Smooth muscle cell (in vitro differentiated cells): ENCODE data around the gene FAM131C. TPM values are rescaled to one million over a fixed set of nuclear protein-coding genes. Genes with fewer than 3 reads are reported as not detected.
"Not testable (repeated sequence)": the region's sequence is repeated elsewhere in the genome, so short reads cannot be mapped to it uniquely, and the experiment has no call there.

Source experiments
- DNase-seq: peaks from one replicate; lab custom pipeline; 2025; ENCODE audit not compliant: unreplicated experiment; lab: John Stamatoyannopoulos, UW
- H2AFZ ChIP-seq: fragments of 200-600 bp; sonication (generic); 2 replicates; pipeline ENCODE4 v1.6.0; 2016; ENCODE audit warnings: antibody characterized with exemption, low read depth, mild to moderate bottlenecking
- H3F3A ChIP-seq: fragments of 200-600 bp; sonication (generic); 2 replicates; pipeline ENCODE4 v1.6.0; 2017; ENCODE audit warnings: antibody characterized with exemption, low read depth
- H3K27ac ChIP-seq: fragments of 200-600 bp; sonication (generic); 2 replicates; pipeline ENCODE4 v1.5.1; 2016; ENCODE audit warnings: low read depth, mild to moderate bottlenecking
- H3K27me3 ChIP-seq: fragments of 200-600 bp; sonication (generic); 2 replicates; pipeline ENCODE4 v1.6.1; 2016; ENCODE audit warnings: low read depth, mild to moderate bottlenecking
- H3K36me3 ChIP-seq: fragments of 200-600 bp; sonication (generic); 2 replicates; pipeline ENCODE4 v1.5.1; 2016; ENCODE audit warnings: low read depth
- H3K4me1 ChIP-seq: fragments of 200-600 bp; sonication (generic); 2 replicates; pipeline ENCODE4 v1.5.1; 2016; ENCODE audit warnings: low read depth
- H3K4me2 ChIP-seq: fragments of 200-600 bp; sonication (generic); 2 replicates; pipeline ENCODE4 v1.6.0; 2016; ENCODE audit warnings: mild to moderate bottlenecking
- H3K4me3 ChIP-seq: fragments of 200-600 bp; sonication (generic); 2 replicates; pipeline ENCODE4 v1.5.1; 2016; ENCODE audit warnings: mild to moderate bottlenecking
- H3K79me2 ChIP-seq: fragments of 200-600 bp; sonication (generic); 2 replicates; pipeline ENCODE4 v1.6.0; 2016; ENCODE audit warnings: low read depth, mild to moderate bottlenecking
- H3K9ac ChIP-seq: fragments of 200-600 bp; sonication (generic); 2 replicates; pipeline ENCODE4 v1.6.0; 2016; ENCODE audit warnings: low read depth
- H3K9me3 ChIP-seq: fragments of 200-600 bp; sonication (generic); replicated peaks from 2 replicates; pipeline ENCODE4 v1.5.1; 2016; ENCODE audit warnings: low read depth
- H4K20me1 ChIP-seq: fragments of 200-600 bp; sonication (generic); 2 replicates; pipeline ENCODE4 v1.6.0; 2016; ENCODE audit warnings: low read depth
- CTCF ChIP-seq: fragments of 200-600 bp; sonication (generic); IDR thresholded peaks from 2 replicates; pipeline ENCODE4 v1.5.1; 2017; ENCODE audit warnings: borderline replicate concordance, mild to moderate bottlenecking, antibody characterized with exemption; ENCODE audit not compliant: insufficient read depth, poor library complexity, severe bottlenecking
- WGBS: methylation state at CpG from one replicate; pipeline ENCODE4 v1.1.7; 2016; ENCODE audit warnings: low lambda C conversion rate; 5-methylcytosine and 5-hydroxymethylcytosine counted together
- polyA plus RNA-seq: library from polyadenylated mRNA; unstranded; fragments of >200 nt; fragmentation: Nextera tagmentation; extraction: Ambion mirVana; gene quantifications from 2 replicates; pipeline ENCODE4 v1.2.1, GENCODE V29; 2016
- total RNA-seq: library from RNA; depleted of rRNA; stranded (reverse); fragments of >200 nt; gene quantifications from 2 replicates; pipeline ENCODE4 v1.2.3, GENCODE V29; 2014

FAM131C gene
- total and polyA plus RNA-seq, 2 experiments from 2014 or later: 1.4 to 1.5 TPM

- Histone ChIP-seq H3K4me2 (no peak overlapping the region), H3K36me3 (no peaks in the 10 kb centered on the region), H3K4me1 (no peaks in the 10 kb centered on the region), H3K27ac (no peak overlapping the region), H2AFZ (no peak overlapping the region), H3F3A (no peaks in the 10 kb centered on the region), H3K27me3 (no peaks in the 10 kb centered on the region), H4K20me1 (no peaks in the 10 kb centered on the region), H3K9ac (no peak overlapping the region), H3K9me3 (no peaks in the 10 kb centered on the region), H3K79me2 (no peaks in the 10 kb centered on the region), H3K4me3 (no peak overlapping the region)
- no peak for TF ChIP-seq CTCF
- no peak for DNase-seq
- 93% methylated on average over 5 of the region's 5 CpGs for WGBS
These were observed 29.5 kb downstream of the FAM131C start for GRCh38 chr1:16043950-16044349.

- Histone ChIP-seq H3K4me3 (no peak within 1 kb of the TSS), H3K27me3 (no peaks in the 10 kb centered on the region), H3K79me2 (no peaks in the 10 kb centered on the region), H2AFZ (no peak within 1 kb of the TSS), H3K27ac (no peak within 1 kb of the TSS), H4K20me1 (no peaks in the 10 kb centered on the region), H3F3A (no peaks in the 10 kb centered on the region), H3K4me2 (no peak within 1 kb of the TSS), H3K9me3 (no peaks in the 10 kb centered on the region), H3K4me1 (no peaks in the 10 kb centered on the region), H3K9ac (no peak within 1 kb of the TSS), H3K36me3 (no peaks in the 10 kb centered on the region)
- DNase-seq: no peak
- 92% methylated on average over 7 of the region's 7 CpGs for WGBS
- no peak for TF ChIP-seq CTCF
These were observed 29.9 kb downstream of the FAM131C start, which contains the start of gene CLCNKB for GRCh38 chr1:16043521-16043920. Gene CLCNKB (plus strand): TSS chr1:16043782. CDS start chr1:16044493, 711 bp downstream.

- H3K36me3 ChIP-seq, H4K20me1 ChIP-seq, H3K9me3 ChIP-seq, H3K79me2 ChIP-seq, H2AFZ ChIP-seq, H3K4me3 ChIP-seq, H3K9ac ChIP-seq, H3F3A ChIP-seq, DNase-seq, H3K27ac ChIP-seq, H3K4me2 ChIP-seq, H3K4me1 ChIP-seq, H3K27me3 ChIP-seq: not testable (repeated sequence)
- WGBS: 84% methylated on average over 9 of the region's 9 CpGs
These were observed 30.8 kb downstream of the FAM131C start for GRCh38 chr1:16042654-16043053.

GRCh38 chr1:16042096-16042495, 31.4 kb downstream of the FAM131C start:
- Histone ChIP-seq H3K27ac (no peak overlapping the region), H3K4me1 (no peaks in the 10 kb centered on the region), H3K27me3 (no peaks in the 10 kb centered on the region), H3K4me2 (no peak overlapping the region), H2AFZ (no peak overlapping the region), H3K9me3 (no peaks in the 10 kb centered on the region), H4K20me1 (no peaks in the 10 kb centered on the region), H3K79me2 (no peaks in the 10 kb centered on the region), H3K9ac (no peak overlapping the region), H3K36me3 (no peaks in the 10 kb centered on the region), H3K4me3 (no peak overlapping the region), H3F3A (no peaks in the 10 kb centered on the region)
- DNase-seq: no peak
- WGBS: 88% methylated on average over 9 of the region's 9 CpGs
- no peak for TF ChIP-seq CTCF
